ENCODE measurements around the gene BCO1.

DNA sequence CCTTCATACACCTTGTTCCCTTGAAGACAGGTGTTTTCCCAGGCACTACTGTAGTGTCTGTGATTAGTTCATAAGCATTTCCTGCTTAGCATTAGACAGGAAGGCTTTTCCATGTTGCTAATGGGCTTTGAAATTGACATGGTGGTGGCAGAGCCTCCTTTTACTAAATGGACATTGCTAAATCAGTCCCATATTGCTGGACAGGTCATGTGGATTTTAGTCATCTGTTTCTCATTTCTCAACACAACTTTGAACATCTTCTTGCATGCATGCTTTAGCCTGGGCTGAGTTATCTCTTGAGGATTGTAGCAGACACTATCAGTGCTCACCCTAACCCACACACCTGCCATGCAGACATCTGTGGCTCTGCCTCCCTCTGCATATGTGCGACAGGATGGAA lies 13.7 kb upstream of the BCO1 start:
- TF ChIP-seq POLR2A (IDR thresholded peaks at IDR 0.05) (no peak), POLR2AphosphoS5 (IDR thresholded peaks at IDR 0.05) (no peak)
- TF ChIP-seq, protein P1, sequence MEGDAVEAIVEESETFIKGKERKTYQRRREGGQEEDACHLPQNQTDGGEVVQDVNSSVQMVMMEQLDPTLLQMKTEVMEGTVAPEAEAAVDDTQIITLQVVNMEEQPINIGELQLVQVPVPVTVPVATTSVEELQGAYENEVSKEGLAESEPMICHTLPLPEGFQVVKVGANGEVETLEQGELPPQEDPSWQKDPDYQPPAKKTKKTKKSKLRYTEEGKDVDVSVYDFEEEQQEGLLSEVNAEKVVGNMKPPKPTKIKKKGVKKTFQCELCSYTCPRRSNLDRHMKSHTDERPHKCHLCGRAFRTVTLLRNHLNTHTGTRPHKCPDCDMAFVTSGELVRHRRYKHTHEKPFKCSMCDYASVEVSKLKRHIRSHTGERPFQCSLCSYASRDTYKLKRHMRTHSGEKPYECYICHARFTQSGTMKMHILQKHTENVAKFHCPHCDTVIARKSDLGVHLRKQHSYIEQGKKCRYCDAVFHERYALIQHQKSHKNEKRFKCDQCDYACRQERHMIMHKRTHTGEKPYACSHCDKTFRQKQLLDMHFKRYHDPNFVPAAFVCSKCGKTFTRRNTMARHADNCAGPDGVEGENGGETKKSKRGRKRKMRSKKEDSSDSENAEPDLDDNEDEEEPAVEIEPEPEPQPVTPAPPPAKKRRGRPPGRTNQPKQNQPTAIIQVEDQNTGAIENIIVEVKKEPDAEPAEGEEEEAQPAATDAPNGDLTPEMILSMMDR (IDR thresholded peaks at IDR 0.05): no peak

Data from prostate gland (tissue), 2 donors.